GM23338 (cell line): ENCODE results near the gene APOL2. TPM values are rescaled to one million over a fixed set of nuclear protein-coding genes. Genes with fewer than 3 reads are reported as not detected.

Experiments
- ATAC-seq: fragments of 200-7000 bp; cut with Tn5 transposase; 3 replicates; pipeline ENCODE4 v1.9.1; 2020
- DNase-seq: peaks from one replicate; pipeline ENCODE4 v3.0.0-alpha.2; 2015; ENCODE audit warnings: low spot score
- H2AFZ ChIP-seq: fragments of 200-600 bp; sonication (generic); 2 replicates; pipeline ENCODE4 v1.8.0; 2016; ENCODE audit warnings: antibody characterized with exemption, mild to moderate bottlenecking, moderate library complexity
- H3F3A ChIP-seq: fragments of 200-600 bp; sonication (generic); replicated peaks from 2 replicates; pipeline ENCODE4 v1.8.0; 2017; ENCODE audit warnings: antibody characterized with exemption, mixed run types, low read depth
- H3K27ac ChIP-seq: fragments of 200-600 bp; sonication (generic); 2 replicates; pipeline ENCODE4 v1.6.1; 2016; ENCODE audit warnings: low read depth
- H3K27me3 ChIP-seq: fragments of 200-600 bp; sonication (generic); 2 replicates; pipeline ENCODE4 v1.8.0; 2016; ENCODE audit warnings: mild to moderate bottlenecking, mixed run types, moderate library complexity; ENCODE audit not compliant: insufficient read depth
- H3K36me3 ChIP-seq: fragments of 200-600 bp; sonication (generic); 2 replicates; pipeline ENCODE4 v1.8.0; 2016; ENCODE audit warnings: mild to moderate bottlenecking; ENCODE audit not compliant: insufficient read depth
- H3K4me1 ChIP-seq: fragments of 200-600 bp; sonication (generic); 2 replicates; pipeline ENCODE4 v1.8.0; 2016; ENCODE audit warnings: mild to moderate bottlenecking, moderate library complexity; ENCODE audit not compliant: insufficient read depth
- H3K4me2 ChIP-seq: fragments of 200-600 bp; sonication (generic); 2 replicates; pipeline ENCODE4 v1.7.1; 2017; ENCODE audit warnings: mixed run types
- H3K4me3 ChIP-seq: fragments of 200-600 bp; sonication (generic); 2 replicates; pipeline ENCODE4 v1.6.1; 2016; ENCODE audit warnings: mixed run types
- H3K79me2 ChIP-seq: fragments of 200-600 bp; sonication (generic); replicated peaks from 2 replicates; pipeline ENCODE4 v1.8.0; 2017; ENCODE audit warnings: mild to moderate bottlenecking; ENCODE audit not compliant: insufficient read depth
- H3K9me2 ChIP-seq: fragments of 200-600 bp; sonication (generic); 2 replicates; pipeline ENCODE4 v1.8.0; 2017; ENCODE audit not compliant: insufficient read depth
- H4K20me1 ChIP-seq: fragments of 200-600 bp; sonication (generic); replicated peaks from 2 replicates; pipeline ENCODE4 v1.8.0; 2017; ENCODE audit warnings: mild to moderate bottlenecking; ENCODE audit not compliant: insufficient read depth
- H3K27ac Mint-ChIP-seq: 2 replicates; pipeline ENCODE4 v1.8.0; 2020; ENCODE audit warnings: inconsistent platforms, mild to moderate bottlenecking, moderate library complexity, mixed read lengths
- H3K27me3 Mint-ChIP-seq: 3 replicates; pipeline ENCODE4 v1.8.0; 2022; ENCODE audit warnings: low read depth, mild to moderate bottlenecking, moderate library complexity, mixed read lengths, inconsistent platforms; ENCODE audit not compliant: insufficient read depth, poor library complexity
- H3K36me3 Mint-ChIP-seq: 3 replicates; pipeline ENCODE4 v1.8.0; 2021; ENCODE audit warnings: low read depth, mild to moderate bottlenecking, inconsistent platforms, moderate library complexity, mixed read lengths
- H3K4me1 Mint-ChIP-seq: 3 replicates; pipeline ENCODE4 v1.8.0; 2020; ENCODE audit warnings: mild to moderate bottlenecking, inconsistent platforms, mixed read lengths
- H3K4me3 Mint-ChIP-seq: 3 replicates; pipeline ENCODE4 v1.8.0; 2021; ENCODE audit warnings: moderate library complexity, mild to moderate bottlenecking, inconsistent platforms, mixed read lengths
- H3K9me3 Mint-ChIP-seq: 3 replicates; pipeline ENCODE4 v1.8.0; 2020; ENCODE audit warnings: moderate library complexity, mild to moderate bottlenecking, inconsistent platforms, mixed read lengths
- CREB1 ChIP-seq: fragments of 250-450 bp; sonication (Bioruptor Pico); IDR thresholded peaks from 2 replicates; pipeline ENCODE4 v1.5.0; 2020; ENCODE audit warnings: low read depth, mild to moderate bottlenecking, moderate library complexity
- CTCF ChIP-seq, 2 experiments: fragments of 200-600 bp in 1 of 2; sonication (generic) in 1 of 2; conservative IDR thresholded peaks; 2 replicates each; pipeline versions ENCODE4 v1.5.1 to v1.6.1; 2016 to 2017; ENCODE audit warnings: antibody characterized with exemption in 2 of 2, low read depth in 2 of 2, mild to moderate bottlenecking in 2 of 2, moderate library complexity in 1 of 2
- EZH2phosphoT487 ChIP-seq: fragments of 200-600 bp; sonication (generic); IDR thresholded peaks from one replicate; pipeline ENCODE4 v1.8.1; 2018; ENCODE audit warnings: antibody characterized with exemption; ENCODE audit not compliant: unreplicated experiment
- JUNB ChIP-seq: IDR thresholded peaks from one replicate; pipeline ENCODE4 v1.6.1; 2016; ENCODE audit warnings: antibody characterized with exemption; ENCODE audit not compliant: unreplicated experiment
- NANOG ChIP-seq: IDR thresholded peaks from 2 replicates; pipeline ENCODE4 v1.6.1; 2016; ENCODE audit warnings: antibody characterized with exemption, borderline replicate concordance
- POLR2AphosphoS5 ChIP-seq: IDR thresholded peaks from 2 replicates; pipeline ENCODE4 v1.6.1; 2016; ENCODE audit warnings: antibody characterized with exemption, low read depth
- REST ChIP-seq: IDR thresholded peaks from one replicate; pipeline ENCODE4 v1.6.1; 2018; ENCODE audit warnings: antibody characterized with exemption; ENCODE audit not compliant: unreplicated experiment
- STAT1 ChIP-seq: IDR thresholded peaks from one replicate; pipeline ENCODE4 v1.6.1; 2016; ENCODE audit warnings: antibody characterized with exemption; ENCODE audit not compliant: unreplicated experiment
- ZNF114 ChIP-seq: fragments of 250-450 bp; sonication (Bioruptor Pico); IDR thresholded peaks from 2 replicates; pipeline ENCODE4 v1.5.0; 2020; ENCODE audit warnings: mild to moderate bottlenecking, moderate library complexity
- polyA plus RNA-seq: library from polyadenylated mRNA; unstranded; fragments of >200 nt; fragmentation: Nextera tagmentation; extraction: Ambion mirVana; gene quantifications from 2 replicates; pipeline ENCODE4 v1.2.1, GENCODE V29; 2016
- total RNA-seq: library from RNA; depleted of rRNA; stranded (reverse); fragments of >200 nt; shearing (Covaris generic); gene quantifications from 2 replicates; pipeline ENCODE4 v1.2.3, GENCODE V29; 2014
- TF ChIP-seq, protein P1 (sequence below): fragments of 250-450 bp; sonication (Bioruptor Pico); IDR thresholded peaks from 2 replicates; pipeline ENCODE4 v1.5.0; 2020; ENCODE audit warnings: mild to moderate bottlenecking, moderate library complexity

APOL2 gene
- total and polyA plus RNA-seq, 2 experiments from 2014 or later: 5.5 to 10.4 TPM

GRCh38 chr22:36199001-36199551 lies 40.3 kb downstream of the APOL2 start:
- no peak overlapping the region for H3K4me3 Mint-ChIP-seq

More at GRCh38 chr22:36199001-36199551, 40.3 kb downstream of the APOL2 start:
- peaks cover 17% of the 10 kb centered on the region for H3K4me1 ChIP-seq
- no peaks in the 10 kb centered on the region for H4K20me1 ChIP-seq
- no peaks in the 10 kb centered on the region for H3K36me3 ChIP-seq
- H3K27ac Mint-ChIP-seq: no peak overlapping the region
- no peak for ATAC-seq
- TF ChIP-seq CREB1 (CRISPR knock-in tag) (no peak), REST (no peak), EZH2phosphoT487 (no peak), NANOG (no peak), ZNF114 (no peak), JUNB (no peak), CTCF (conservative IDR thresholded peaks at IDR 0.05; ENCODE audit: low read depth in 2 of 2) (no peak), POLR2AphosphoS5 (no peak), STAT1 (no peak)
- TF ChIP-seq, protein P1, sequence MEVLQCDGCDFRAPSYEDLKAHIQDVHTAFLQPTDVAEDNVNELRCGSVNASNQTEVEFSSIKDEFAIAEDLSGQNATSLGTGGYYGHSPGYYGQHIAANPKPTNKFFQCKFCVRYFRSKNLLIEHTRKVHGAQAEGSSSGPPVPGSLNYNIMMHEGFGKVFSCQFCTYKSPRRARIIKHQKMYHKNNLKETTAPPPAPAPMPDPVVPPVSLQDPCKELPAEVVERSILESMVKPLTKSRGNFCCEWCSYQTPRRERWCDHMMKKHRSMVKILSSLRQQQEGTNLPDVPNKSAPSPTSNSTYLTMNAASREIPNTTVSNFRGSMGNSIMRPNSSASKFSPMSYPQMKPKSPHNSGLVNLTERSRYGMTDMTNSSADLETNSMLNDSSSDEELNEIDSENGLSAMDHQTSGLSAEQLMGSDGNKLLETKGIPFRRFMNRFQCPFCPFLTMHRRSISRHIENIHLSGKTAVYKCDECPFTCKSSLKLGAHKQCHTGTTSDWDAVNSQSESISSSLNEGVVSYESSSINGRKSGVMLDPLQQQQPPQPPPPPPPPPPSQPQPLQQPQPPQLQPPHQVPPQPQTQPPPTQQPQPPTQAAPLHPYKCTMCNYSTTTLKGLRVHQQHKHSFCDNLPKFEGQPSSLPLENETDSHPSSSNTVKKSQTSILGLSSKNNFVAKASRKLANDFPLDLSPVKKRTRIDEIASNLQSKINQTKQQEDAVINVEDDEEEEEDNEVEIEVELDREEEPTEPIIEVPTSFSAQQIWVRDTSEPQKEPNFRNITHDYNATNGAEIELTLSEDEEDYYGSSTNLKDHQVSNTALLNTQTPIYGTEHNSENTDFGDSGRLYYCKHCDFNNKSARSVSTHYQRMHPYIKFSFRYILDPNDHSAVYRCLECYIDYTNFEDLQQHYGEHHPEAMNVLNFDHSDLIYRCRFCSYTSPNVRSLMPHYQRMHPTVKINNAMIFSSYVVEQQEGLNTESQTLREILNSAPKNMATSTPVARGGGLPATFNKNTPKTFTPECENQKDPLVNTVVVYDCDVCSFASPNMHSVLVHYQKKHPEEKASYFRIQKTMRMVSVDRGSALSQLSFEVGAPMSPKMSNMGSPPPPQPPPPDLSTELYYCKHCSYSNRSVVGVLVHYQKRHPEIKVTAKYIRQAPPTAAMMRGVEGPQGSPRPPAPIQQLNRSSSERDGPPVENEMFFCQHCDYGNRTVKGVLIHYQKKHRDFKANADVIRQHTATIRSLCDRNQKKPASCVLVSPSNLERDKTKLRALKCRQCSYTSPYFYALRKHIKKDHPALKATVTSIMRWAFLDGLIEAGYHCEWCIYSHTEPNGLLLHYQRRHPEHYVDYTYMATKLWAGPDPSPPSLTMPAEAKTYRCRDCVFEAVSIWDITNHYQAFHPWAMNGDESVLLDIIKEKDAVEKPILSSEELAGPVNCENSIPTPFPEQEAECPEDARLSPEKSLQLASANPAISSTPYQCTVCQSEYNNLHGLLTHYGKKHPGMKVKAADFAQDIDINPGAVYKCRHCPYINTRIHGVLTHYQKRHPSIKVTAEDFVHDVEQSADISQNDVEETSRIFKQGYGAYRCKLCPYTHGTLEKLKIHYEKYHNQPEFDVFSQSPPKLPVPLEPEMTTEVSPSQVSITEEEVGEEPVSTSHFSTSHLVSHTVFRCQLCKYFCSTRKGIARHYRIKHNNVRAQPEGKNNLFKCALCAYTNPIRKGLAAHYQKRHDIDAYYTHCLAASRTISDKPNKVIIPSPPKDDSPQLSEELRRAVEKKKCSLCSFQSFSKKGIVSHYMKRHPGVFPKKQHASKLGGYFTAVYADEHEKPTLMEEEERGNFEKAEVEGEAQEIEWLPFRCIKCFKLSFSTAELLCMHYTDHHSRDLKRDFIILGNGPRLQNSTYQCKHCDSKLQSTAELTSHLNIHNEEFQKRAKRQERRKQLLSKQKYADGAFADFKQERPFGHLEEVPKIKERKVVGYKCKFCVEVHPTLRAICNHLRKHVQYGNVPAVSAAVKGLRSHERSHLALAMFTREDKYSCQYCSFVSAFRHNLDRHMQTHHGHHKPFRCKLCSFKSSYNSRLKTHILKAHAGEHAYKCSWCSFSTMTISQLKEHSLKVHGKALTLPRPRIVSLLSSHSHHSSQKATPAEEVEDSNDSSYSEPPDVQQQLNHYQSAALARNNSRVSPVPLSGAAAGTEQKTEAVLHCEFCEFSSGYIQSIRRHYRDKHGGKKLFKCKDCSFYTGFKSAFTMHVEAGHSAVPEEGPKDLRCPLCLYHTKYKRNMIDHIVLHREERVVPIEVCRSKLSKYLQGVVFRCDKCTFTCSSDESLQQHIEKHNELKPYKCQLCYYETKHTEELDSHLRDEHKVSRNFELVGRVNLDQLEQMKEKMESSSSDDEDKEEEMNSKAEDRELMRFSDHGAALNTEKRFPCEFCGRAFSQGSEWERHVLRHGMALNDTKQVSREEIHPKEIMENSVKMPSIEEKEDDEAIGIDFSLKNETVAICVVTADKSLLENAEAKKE: no peak
- H3K27me3 ChIP-seq: no peaks in the 10 kb centered on the region
- no peak overlapping the region for H2AFZ ChIP-seq
- no peak for DNase-seq
- H3K4me3 ChIP-seq: no peak overlapping the region
- H3K36me3 Mint-ChIP-seq: no peaks in the 10 kb centered on the region; the same call in 2 of the 3 replicates
- peaks cover 17% of the 10 kb centered on the region for H3K27me3 Mint-ChIP-seq
- H3K9me2 ChIP-seq: no peaks in the 10 kb centered on the region
- H3K4me2 ChIP-seq: no peak overlapping the region
- H3F3A ChIP-seq: no peaks in the 10 kb centered on the region
- no peak overlapping the region for H3K27ac ChIP-seq
- no peaks in the 10 kb centered on the region for H3K9me3 Mint-ChIP-seq
- H3K79me2 ChIP-seq: no peaks in the 10 kb centered on the region
- H3K4me1 Mint-ChIP-seq: peaks cover 49% of the 10 kb centered on the region
